OCI-LY3 (cell line): ENCODE data around the gene TBL1XR1.

ENCODE experiments used
- CTCF ChIP-seq: fragments of 200-600, 300-600 bp; sonication (generic); IDR thresholded peaks from 2 replicates; pipeline ENCODE4 v1.5.1; 2014; ENCODE audit warnings: antibody characterized with exemption, low read length, low read depth
- EZH2phosphoT487 ChIP-seq: fragments of 200-600 bp; shearing (Covaris generic); IDR thresholded peaks from 2 replicates; pipeline ENCODE4 v1.6.1; 2018; ENCODE audit warnings: antibody characterized with exemption, mixed run types, low read depth

GRCh38 chr3:177174607-177175170 lies 22.6 kb downstream of the TBL1XR1 start:
- no peak for TF ChIP-seq CTCF
- TF ChIP-seq EZH2phosphoT487: no peak
